Measurements from ENCODE around the gene HPX.
A peak's percentile ranks its signal among the peaks of the same experiment; 100 is the strongest.
"Not testable (repeated sequence)": the region's sequence is repeated elsewhere in the genome, so short reads cannot be mapped to it uniquely, and the experiment has no call there.

Gene HPX

GRCh38 chr11:6392251-6392650 lies 48.5 kb downstream of the HPX start:
- H3K4me3 Mint-ChIP-seq, result peak overlapping the region; percentile 87
- peak overlapping the region; percentile 51 for H3K27ac Mint-ChIP-seq
- not testable (repeated sequence) for H3K27me3 Mint-ChIP-seq, H3K36me3 Mint-ChIP-seq, H3K9me3 Mint-ChIP-seq
- H3K4me1 Mint-ChIP-seq, result peaks cover 74% of the 10 kb centered on the region

- H3K4me3 Mint-ChIP-seq, result peak overlapping the region; percentile 87
- peaks cover 67% of the 10 kb centered on the region for H3K4me1 Mint-ChIP-seq
- peak overlapping the region; percentile 51 for H3K27ac Mint-ChIP-seq
- no peaks in the 10 kb centered on the region for H3K27me3 Mint-ChIP-seq
- H3K36me3 Mint-ChIP-seq, result peaks cover 5% of the 10 kb centered on the region
- no peaks in the 10 kb centered on the region for H3K9me3 Mint-ChIP-seq
Observed at GRCh38 chr11:6391537-6392134, 49.2 kb downstream of the HPX start.

GRCh38 chr11:6390718-6391469 lies 49.9 kb downstream of the HPX start:
- H3K36me3 Mint-ChIP-seq, result peaks cover 3% of the 10 kb centered on the region
- peaks cover 60% of the 10 kb centered on the region for H3K4me1 Mint-ChIP-seq
- H3K9me3 Mint-ChIP-seq, result no peaks in the 10 kb centered on the region
- H3K27ac Mint-ChIP-seq, result peak overlapping the region; percentile 76
- H3K27me3 Mint-ChIP-seq, result no peaks in the 10 kb centered on the region
- H3K4me3 Mint-ChIP-seq, result peak overlapping the region; percentile 87

- Mint-ChIP-seq H3K27me3 (no peaks in the 10 kb centered on the region), H3K9me3 (no peaks in the 10 kb centered on the region), H3K27ac (peak within 1 kb of the TSS; percentile 100), H3K4me1 (peaks cover 63% of the 10 kb centered on the region), H3K36me3 (peaks cover 3% of the 10 kb centered on the region), H3K4me3 (peak within 1 kb of the TSS; percentile 87)
Observed at GRCh38 chr11:6389905-6390717, 50.7 kb downstream of the HPX start, which contains the start of gene SMPD1. Gene SMPD1, plus strand, starts transcription at chr11:6390474. Its CDS starts 125 bp downstream, at chr11:6390599.

- H3K4me3 Mint-ChIP-seq, result peak overlapping the region; percentile 87
- no peaks in the 10 kb centered on the region for H3K9me3 Mint-ChIP-seq
- no peaks in the 10 kb centered on the region for H3K27me3 Mint-ChIP-seq
- no peak overlapping the region for H3K27ac Mint-ChIP-seq
- H3K4me1 Mint-ChIP-seq, result peaks cover 58% of the 10 kb centered on the region
- H3K36me3 Mint-ChIP-seq, result peaks cover 3% of the 10 kb centered on the region
Observed at GRCh38 chr11:6388748-6389147, 52.0 kb downstream of the HPX start.

- Mint-ChIP-seq H3K4me3 (no peak overlapping the region), H3K27ac (peak overlapping the region; percentile 17), H3K9me3 (no peaks in the 10 kb centered on the region), H3K4me1 (peaks cover 51% of the 10 kb centered on the region), H3K36me3 (peaks cover under 1% of the 10 kb centered on the region), H3K27me3 (no peaks in the 10 kb centered on the region)
Observed at GRCh38 chr11:6387811-6388599, 52.8 kb downstream of the HPX start.

GRCh38 chr11:6385046-6385777 lies 55.6 kb downstream of the HPX start:
- no peaks in the 10 kb centered on the region for H3K9me3 Mint-ChIP-seq
- H3K27me3 Mint-ChIP-seq, result no peaks in the 10 kb centered on the region
- no peak overlapping the region for H3K27ac Mint-ChIP-seq
- H3K4me3 Mint-ChIP-seq, result no peak overlapping the region
- peaks cover 30% of the 10 kb centered on the region for H3K4me1 Mint-ChIP-seq
- H3K36me3 Mint-ChIP-seq, result no peaks in the 10 kb centered on the region
